HepG2 (cell line): Measurements from ENCODE around the gene POU6F1. TPM values are rescaled to one million over a fixed set of nuclear protein-coding genes. Genes with fewer than 3 reads are reported as not detected.

Experiments
- ASH2L ChIP-seq: fragments of 300-600, 200-600 bp; sonication (generic); IDR thresholded peaks from 2 replicates; pipeline ENCODE4 v1.7.0; 2017; ENCODE audit warnings: low read depth, mild to moderate bottlenecking, moderate library complexity, mixed read lengths, low read length; ENCODE audit not compliant: insufficient read length
- E2F2 ChIP-seq: sonication (generic); formaldehyde crosslinking; IDR thresholded peaks from 2 replicates; pipeline ENCODE4 v1.4.0; 2020; ENCODE audit warnings: missing genetic modification reagents, borderline replicate concordance
- GATAD2A ChIP-seq: IDR thresholded peaks from 2 replicates; pipeline ENCODE4 v1.6.1; 2016
- HOMEZ ChIP-seq: IDR thresholded peaks from 2 replicates; pipeline ENCODE4 v1.6.1; 2016; ENCODE audit warnings: low read depth
- KLF11 ChIP-seq: IDR thresholded peaks from 2 replicates; pipeline ENCODE4 v1.6.1; 2016; ENCODE audit warnings: missing compliant biosample characterization
- KLF13 ChIP-seq: sonication (generic); formaldehyde crosslinking; IDR thresholded peaks from 2 replicates; pipeline ENCODE4 v1.4.0; 2020; ENCODE audit warnings: mild to moderate bottlenecking, missing genetic modification reagents
- PHF5A ChIP-seq: IDR thresholded peaks from one replicate; pipeline ENCODE4 v1.6.1; 2018; ENCODE audit warnings: low read depth, missing genetic modification reagents; ENCODE audit not compliant: unreplicated experiment
- POLR2G ChIP-seq: fragments of 200-400 bp; formaldehyde crosslinking; IDR thresholded peaks from 2 replicates; pipeline ENCODE4 v1.6.1; 2018; ENCODE audit warnings: mild to moderate bottlenecking, low read depth, low read length, moderate library complexity
- SNAPC2 ChIP-seq: sonication (generic); formaldehyde crosslinking; IDR thresholded peaks from 2 replicates; pipeline ENCODE4 v1.8.1; 2022; ENCODE audit warnings: mild to moderate bottlenecking, missing genetic modification reagents
- SRY ChIP-seq: sonication (generic); formaldehyde crosslinking; IDR thresholded peaks from 2 replicates; pipeline ENCODE4 v1.8.0; 2022; ENCODE audit warnings: mild to moderate bottlenecking, missing genetic modification reagents
- STAT5B ChIP-seq: sonication (generic); formaldehyde crosslinking; IDR thresholded peaks from 2 replicates; pipeline ENCODE4 v1.4.0; 2020; ENCODE audit warnings: missing genetic modification reagents
- U2AF1 ChIP-seq: fragments of 200-400 bp; formaldehyde crosslinking; optimal IDR thresholded peaks from 2 replicates; pipeline ENCODE3; 2017; ENCODE audit warnings: mild to moderate bottlenecking, low read depth, low read length
- ZFP1 ChIP-seq: IDR thresholded peaks from 2 replicates; pipeline ENCODE4 v1.6.1; 2016
- ZFP37 ChIP-seq: sonication (generic); formaldehyde crosslinking; IDR thresholded peaks from 2 replicates; pipeline ENCODE4 v1.4.0; 2020; ENCODE audit warnings: missing genetic modification reagents, borderline replicate concordance
- ZFP41 ChIP-seq: sonication (generic); formaldehyde crosslinking; IDR thresholded peaks from 2 replicates; pipeline ENCODE4 v1.4.0; 2020; ENCODE audit warnings: mild to moderate bottlenecking, missing genetic modification reagents, borderline replicate concordance
- ZKSCAN1 ChIP-seq: fragments of 150-350 bp; IDR thresholded peaks from 2 replicates; pipeline ENCODE4 v1.6.1; 2014; ENCODE audit warnings: low read length
- ZKSCAN8 ChIP-seq: IDR thresholded peaks from 2 replicates; pipeline ENCODE4 v1.6.1; 2016; ENCODE audit warnings: borderline replicate concordance, missing genetic modification reagents, missing compliant biosample characterization
- ZNF331 ChIP-seq: sonication (generic); formaldehyde crosslinking; IDR thresholded peaks from 2 replicates; pipeline ENCODE4 v1.4.0; 2020; ENCODE audit warnings: missing genetic modification reagents
- ZNF569 ChIP-seq: sonication (generic); formaldehyde crosslinking; IDR thresholded peaks from 2 replicates; pipeline ENCODE4 v1.5.0; 2020; ENCODE audit warnings: mild to moderate bottlenecking, missing genetic modification reagents, moderate library complexity, borderline replicate concordance
- ZNF597 ChIP-seq: sonication (generic); formaldehyde crosslinking; IDR thresholded peaks from 2 replicates; pipeline ENCODE4 v1.5.0; 2020; ENCODE audit warnings: missing genetic modification reagents
- ZNF678 ChIP-seq: sonication (generic); formaldehyde crosslinking; IDR thresholded peaks from 2 replicates; pipeline ENCODE4 v1.4.0; 2020; ENCODE audit warnings: mild to moderate bottlenecking, missing genetic modification reagents
- polyA plus RNA-seq, 8 experiments: library from polyadenylated mRNA; depleted of rRNA in 3 of 8; stranded (reverse) in 7 of 8; unstranded in 1 of 8; fragments of >200 nt; fragmentation: Illumina TruSeq in 4 of 8; extraction: Trizol in 4 of 8; gene quantifications; 2 replicates each; pipeline versions ENCODE4 v1.2.1 to v1.2.3, GENCODE V29; 2011 to 2016; ENCODE audit warnings: low read depth in 4 of 8, missing spikeins in 1 of 8, mixed read lengths in 1 of 8; ENCODE audit not compliant: insufficient read depth in 1 of 8
- total RNA-seq, 5 experiments: library from RNA; depleted of rRNA; stranded (reverse); fragments of >200 nt; fragmentation: Illumina TruSeq; extraction: Trizol; gene quantifications; 2 replicates each; pipeline ENCODE4 v1.2.3, GENCODE V29; 2016; ENCODE audit warnings: low read depth in 1 of 5
- TF ChIP-seq, protein P1 (sequence below): sonication (generic); formaldehyde crosslinking; IDR thresholded peaks from 2 replicates; pipeline ENCODE4 v1.5.1; 2020; ENCODE audit warnings: missing genetic modification reagents, mild to moderate bottlenecking, borderline replicate concordance

POU6F1 gene
- total and polyA plus RNA-seq, 2 of the 13 experiments (the other 11 are each of a cell fraction or from before 2014, with no cell fraction given) = 0.48 to 0.51 TPM

DNA sequence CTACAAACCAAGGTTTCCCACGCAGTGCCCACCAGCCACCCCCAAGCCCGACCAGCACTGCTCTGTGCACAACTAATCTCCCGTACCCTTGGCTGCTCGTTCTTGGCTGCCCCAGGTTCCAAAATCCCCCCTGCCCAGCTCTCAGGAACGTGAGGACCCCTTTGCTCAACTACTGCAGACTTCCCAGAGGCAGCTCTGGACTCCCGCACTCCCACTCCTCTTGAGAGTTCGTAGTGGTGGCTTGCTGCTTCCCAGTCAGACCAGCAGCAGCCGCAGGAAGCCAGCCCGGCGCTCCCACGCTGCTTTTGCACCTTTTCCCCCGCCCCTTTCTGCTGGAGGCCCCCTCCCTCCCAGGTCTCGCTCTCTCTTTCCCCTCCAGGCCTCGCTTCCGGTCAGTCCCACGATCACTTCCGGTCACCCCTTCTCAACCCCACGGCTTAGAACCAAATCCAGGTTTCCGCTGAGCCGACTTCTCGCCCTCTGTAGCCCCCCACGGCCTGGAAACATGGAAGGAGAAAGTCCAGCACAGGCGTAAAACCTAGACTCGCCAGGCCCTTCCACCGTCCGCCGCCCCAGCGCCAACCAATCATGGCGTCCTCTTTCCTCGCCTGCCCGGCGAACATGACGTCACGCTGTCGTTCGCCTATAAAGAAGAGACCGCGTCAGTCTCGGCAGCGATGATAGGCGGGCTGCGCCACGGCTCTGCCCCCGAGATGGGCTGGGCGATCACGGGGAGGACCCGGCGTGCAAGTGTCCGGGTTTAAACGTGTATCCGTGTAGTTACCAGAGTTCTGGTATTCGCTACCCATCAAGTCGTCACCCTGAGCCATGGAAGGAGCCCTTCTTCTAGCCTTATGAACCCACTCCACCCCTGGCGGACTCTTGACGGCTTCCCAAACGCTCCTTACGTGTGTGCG, 45.1 kb downstream of the POU6F1 start, which contains the start of gene TFCP2 (continued):
- TF ChIP-seq ZNF331 (CRISPR knock-in tag) = no peak
- no peak for TF ChIP-seq ZNF597 (CRISPR knock-in tag)
- no peak for TF ChIP-seq PHF5A
- TF ChIP-seq KLF11 (CRISPR knock-in tag) = no peak; the same call in 1 of the 2 replicates
- TF ChIP-seq, protein P1, sequence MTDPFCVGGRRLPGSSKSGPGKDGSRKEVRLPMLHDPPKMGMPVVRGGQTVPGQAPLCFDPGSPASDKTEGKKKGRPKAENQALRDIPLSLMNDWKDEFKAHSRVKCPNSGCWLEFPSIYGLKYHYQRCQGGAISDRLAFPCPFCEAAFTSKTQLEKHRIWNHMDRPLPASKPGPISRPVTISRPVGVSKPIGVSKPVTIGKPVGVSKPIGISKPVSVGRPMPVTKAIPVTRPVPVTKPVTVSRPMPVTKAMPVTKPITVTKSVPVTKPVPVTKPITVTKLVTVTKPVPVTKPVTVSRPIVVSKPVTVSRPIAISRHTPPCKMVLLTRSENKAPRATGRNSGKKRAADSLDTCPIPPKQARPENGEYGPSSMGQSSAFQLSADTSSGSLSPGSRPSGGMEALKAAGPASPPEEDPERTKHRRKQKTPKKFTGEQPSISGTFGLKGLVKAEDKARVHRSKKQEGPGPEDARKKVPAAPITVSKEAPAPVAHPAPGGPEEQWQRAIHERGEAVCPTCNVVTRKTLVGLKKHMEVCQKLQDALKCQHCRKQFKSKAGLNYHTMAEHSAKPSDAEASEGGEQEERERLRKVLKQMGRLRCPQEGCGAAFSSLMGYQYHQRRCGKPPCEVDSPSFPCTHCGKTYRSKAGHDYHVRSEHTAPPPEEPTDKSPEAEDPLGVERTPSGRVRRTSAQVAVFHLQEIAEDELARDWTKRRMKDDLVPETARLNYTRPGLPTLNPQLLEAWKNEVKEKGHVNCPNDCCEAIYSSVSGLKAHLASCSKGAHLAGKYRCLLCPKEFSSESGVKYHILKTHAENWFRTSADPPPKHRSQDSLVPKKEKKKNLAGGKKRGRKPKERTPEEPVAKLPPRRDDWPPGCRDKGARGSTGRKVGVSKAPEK (CRISPR knock-in tag) = no peak
- no peak for TF ChIP-seq ZNF678
- TF ChIP-seq SRY (CRISPR knock-in tag) = no peak
- peak; percentile 74; the same call in 1 of the 2 replicates for TF ChIP-seq SNAPC2
- peak; percentile 96; the same call in 1 of the 2 replicates for TF ChIP-seq ZNF569 (CRISPR knock-in tag)
- no peak for TF ChIP-seq ZKSCAN1
- TF ChIP-seq U2AF1 = no peak
- no peak for TF ChIP-seq E2F2 (CRISPR knock-in tag)
- peak; percentile 82 for TF ChIP-seq ASH2L
- TF ChIP-seq POLR2G = peak; percentile 86
- peak; percentile 79; the same call in 1 of the 2 replicates for TF ChIP-seq ZFP41 (CRISPR knock-in tag)
- no peak for TF ChIP-seq ZFP37 (CRISPR knock-in tag)
- TF ChIP-seq GATAD2A (CRISPR knock-in tag) = no peak; the same call in 1 of the 2 replicates
- TF ChIP-seq ZKSCAN8 (CRISPR knock-in tag) = no peak
- TF ChIP-seq ZFP1 (CRISPR knock-in tag) = no peak
- no peak for TF ChIP-seq STAT5B (CRISPR knock-in tag)
- no peak for TF ChIP-seq KLF13 (CRISPR knock-in tag)
- no peak; the same call in 1 of the 2 replicates for TF ChIP-seq HOMEZ (CRISPR knock-in tag)
